NAMALWA (cell line): ENCODE measurements around the gene RRAS.
A peak's percentile ranks its signal among the peaks of the same experiment; 100 is the strongest.
"Not testable (repeated sequence)": the region's sequence is repeated elsewhere in the genome, so short reads cannot be mapped to it uniquely, and the experiment has no call there.

ENCODE experiments used
- DNase-seq: peaks from one replicate; pipeline ENCODE4 v3.0.0-alpha.2; 2015; ENCODE audit warnings: low spot score

RRAS gene

DNA sequence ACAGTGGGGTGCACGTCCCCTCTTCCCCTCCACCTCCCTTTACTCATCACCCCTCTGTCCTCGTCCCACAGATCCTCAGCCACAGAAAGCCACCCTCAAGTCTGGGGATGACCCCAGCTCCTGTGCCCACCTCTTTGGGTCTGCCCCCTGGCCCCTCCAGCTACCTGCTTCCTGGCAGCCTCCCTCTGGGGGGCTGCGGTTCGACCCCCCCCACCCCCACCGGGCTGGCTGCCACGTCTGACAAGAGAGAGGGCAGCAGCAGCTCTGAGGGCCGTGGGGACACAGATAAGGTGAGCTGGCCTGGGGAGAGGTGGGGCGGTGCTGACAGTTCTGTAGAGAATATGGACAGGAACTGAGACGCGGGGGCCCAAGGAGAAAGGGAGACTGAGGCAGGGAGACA is 14.6 kb upstream of the RRAS start:
- DNase-seq, result no peak

DNA sequence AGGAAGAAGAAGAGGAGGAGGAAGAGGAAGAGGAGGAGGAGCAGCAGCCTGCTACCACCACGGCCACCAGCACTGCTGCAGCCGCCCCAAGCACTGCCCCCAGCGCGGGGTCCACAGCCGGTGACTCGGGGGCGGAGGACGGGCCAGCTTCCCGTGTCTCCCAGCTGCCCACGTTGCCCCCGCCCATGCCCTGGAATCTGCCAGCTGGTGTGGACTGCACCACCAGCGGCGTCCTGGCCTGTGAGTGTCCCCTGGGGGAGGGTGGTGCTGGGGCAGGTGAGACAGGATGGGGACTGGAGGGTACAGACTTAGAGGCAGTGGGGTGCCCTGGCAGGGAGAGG is 13.5 kb upstream of the RRAS start:
- no peak for DNase-seq

DNA sequence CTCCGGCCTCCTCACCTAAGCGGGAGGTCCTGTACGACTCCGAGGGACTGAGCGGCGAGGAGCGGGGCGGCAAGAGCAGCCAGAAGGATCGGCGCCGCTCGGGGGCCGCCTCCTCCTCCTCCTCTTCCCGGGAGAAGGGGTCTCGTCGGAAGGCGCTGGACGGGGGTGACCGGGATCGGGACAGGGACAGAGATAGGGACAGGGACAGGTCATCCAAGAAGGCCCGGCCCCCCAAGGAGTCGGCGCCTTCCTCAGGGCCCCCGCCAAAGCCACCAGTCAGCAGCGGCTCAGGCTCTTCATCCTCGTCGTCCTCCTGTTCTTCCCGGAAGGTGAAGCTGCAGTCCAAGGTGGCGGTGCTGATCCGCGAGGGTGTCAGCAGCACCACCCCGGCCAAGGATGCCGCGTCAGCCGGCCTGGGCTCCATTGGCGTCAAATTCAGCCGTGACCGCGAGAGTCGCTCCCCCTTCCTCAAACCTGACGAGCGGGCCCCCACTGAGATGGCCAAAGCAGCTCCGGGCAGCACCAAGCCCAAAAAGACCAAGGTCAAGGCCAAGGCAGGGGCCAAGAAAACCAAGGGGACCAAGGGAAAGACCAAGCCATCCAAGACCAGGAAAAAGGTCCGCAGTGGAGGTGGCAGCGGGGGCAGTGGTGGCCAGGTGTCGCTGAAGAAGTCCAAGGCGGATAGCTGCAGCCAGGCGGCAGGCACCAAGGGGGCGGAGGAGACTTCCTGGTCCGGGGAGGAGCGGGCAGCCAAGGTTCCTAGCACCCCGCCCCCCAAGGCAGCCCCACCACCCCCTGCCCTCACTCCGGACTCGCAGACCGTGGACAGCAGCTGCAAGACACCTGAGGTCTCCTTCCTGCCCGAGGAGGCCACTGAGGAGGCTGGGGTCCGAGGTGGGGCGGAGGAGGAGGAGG is 12.9 kb upstream of the RRAS start:
- DNase-seq, result no peak

DNA sequence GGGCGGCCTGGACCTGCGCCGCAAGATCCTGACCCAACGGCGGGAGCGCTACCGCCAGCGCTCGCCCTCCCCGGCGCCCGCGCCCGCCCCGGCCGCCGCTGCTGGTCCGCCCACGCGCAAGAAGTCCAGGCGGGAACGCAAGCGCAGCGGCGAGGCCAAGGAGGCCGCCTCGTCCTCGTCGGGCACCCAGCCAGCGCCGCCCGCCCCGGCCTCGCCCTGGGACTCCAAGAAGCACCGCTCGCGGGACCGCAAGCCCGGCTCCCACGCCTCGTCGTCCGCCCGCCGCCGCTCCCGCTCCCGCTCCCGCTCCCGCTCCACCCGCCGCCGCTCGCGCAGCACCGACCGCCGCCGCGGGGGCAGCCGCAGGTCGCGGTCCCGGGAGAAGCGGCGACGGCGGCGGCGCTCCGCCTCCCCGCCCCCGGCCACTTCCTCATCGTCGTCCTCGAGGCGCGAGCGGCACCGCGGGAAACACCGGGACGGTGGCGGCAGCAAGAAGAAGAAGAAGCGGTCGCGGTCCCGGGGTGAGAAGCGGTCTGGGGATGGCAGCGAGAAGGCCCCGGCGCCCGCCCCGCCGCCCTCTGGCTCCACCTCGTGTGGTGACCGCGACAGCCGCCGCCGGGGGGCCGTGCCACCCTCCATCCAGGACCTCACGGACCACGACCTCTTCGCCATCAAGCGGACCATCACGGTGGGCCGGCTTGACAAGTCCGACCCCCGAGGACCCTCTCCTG is 12.0 kb upstream of the RRAS start:
- DNase-seq, result no peak

DNA sequence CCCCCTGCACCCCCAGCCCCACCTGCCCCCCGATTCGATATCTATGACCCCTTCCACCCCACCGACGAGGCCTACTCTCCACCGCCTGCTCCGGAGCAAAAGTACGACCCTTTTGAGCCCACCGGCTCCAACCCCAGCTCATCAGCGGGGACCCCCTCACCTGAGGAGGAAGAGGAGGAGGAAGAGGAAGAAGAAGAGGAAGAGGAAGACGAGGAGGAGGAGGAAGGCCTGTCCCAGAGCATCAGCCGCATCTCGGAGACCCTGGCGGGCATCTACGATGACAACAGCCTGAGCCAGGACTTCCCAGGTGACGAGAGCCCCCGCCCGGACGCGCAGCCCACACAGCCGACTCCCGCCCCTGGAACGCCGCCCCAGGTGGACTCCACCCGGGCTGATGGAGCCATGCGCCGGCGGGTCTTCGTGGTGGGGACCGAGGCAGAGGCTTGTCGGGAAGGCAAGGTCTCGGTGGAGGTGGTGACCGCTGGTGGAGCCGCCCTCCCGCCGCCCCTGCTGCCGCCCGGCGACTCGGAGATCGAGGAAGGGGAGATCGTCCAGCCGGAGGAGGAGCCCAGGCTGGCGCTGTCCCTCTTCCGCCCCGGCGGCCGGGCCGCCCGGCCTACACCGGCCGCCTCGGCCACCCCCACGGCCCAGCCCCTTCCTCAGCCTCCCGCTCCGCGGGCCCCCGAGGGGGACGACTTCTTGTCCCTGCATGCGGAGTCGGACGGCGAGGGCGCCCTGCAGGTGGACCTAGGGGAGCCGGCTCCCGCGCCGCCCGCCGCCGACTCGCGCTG is 11.3 kb upstream of the RRAS start:
- no peak for DNase-seq

DNA sequence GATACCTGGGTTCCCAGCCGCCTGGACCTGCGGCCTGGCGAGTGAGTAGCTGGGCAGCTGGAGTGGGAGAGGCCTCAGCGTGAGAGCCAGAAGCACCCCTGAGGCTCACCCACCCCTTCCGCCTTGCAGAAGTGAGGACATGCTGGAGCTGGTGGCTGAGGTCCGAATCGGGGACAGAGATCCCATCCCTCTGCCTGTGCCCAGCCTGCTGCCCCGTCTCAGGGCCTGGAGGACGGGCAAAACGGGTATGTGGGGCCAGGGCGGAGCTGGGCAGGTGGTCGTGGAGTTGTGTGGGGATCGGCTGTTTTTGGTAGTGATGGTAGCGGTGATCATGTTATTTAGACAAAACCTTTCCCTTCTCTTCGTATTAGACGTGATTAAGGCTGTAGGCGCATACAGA is 6.6 kb upstream of the RRAS start:
- DNase-seq, result no peak

DNA sequence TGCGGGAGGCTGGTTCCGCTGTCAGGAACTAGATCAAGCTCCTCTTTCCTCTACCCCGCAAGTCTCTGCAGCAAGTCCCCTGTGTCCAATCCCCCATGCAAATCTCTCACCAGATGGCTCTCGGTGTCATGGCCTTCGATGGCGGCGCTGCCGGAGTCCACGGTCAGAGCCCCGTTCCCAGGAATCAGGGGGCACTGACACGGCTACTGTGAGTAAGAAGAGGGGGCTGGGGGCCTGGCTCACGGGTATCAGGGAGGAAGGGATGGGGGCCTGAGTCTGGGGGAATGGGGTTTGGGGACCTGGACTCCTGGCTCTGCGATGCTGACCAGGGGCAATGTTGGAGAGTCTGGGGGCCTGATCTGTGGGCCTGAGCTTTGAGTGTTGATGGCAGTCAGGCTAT is 6.1 kb upstream of the RRAS start:
- DNase-seq, result no peak

DNA sequence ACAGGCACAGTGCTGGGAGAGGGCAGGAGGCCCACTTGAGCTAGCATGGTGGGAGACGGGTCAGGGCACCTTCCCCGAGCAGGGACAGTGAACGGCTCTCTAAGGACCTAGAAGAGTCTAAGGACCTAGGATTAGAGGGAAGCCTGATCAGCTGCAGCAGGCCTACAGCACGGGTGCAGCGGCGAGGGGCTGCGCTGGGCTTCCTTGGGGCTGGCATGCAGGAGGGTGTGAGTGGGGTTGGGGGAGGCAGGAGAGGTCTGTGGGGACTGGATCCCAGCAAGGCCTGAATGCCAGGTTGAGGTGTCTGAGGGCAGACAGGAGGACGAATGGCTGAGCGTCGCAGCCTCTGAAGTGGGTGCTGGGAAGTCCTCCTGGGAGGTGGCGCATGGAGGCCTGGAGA is 5.6 kb upstream of the RRAS start:
- DNase-seq, result no peak

DNA sequence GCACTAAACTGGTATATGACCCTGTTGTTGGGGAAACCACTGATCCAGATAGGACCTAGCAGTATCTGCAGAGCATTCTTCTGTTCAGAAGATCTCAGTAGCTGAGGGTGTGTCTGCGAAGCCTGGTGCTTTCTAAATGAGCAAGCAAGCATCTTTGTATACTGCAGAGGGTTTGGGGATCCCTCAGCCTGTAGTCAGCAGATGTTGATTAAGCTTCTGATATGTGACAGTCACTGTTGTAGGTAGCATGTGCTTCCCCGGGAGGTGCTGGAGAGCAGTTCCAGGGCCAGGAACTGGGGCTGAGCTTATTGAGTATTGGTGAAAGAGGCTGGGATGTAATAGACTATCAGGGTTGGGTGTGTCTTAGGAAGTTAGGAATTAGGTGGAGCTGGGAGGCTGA is 3.5 kb upstream of the RRAS start:
- no peak for DNase-seq

DNA sequence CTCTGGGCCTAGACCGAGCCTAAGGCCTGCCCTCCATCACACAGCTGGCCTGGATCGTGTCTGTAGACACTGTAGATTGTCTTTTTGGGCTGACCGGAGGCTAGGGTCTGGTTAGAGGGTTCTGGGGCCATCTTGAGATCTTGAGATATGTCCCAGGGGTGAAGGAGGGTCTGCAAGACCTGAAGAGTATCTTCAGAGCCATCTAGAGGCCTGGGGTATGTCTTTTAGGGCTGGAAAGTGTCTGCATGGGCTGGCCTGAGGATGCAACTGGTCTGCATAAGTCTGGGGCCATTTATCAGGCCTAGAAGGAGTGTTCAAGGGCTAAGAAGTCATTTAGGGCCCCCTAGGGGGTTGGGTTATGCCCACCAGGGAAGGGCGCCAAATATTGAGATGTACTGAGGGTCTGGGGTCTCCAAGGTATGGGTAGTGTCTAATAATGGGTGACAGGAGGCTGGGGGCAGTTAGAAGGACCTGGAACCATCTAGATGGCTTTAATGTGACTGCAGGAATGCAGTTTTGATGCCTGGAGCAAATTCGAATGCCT is 2.6 kb upstream of the RRAS start:
- peak; percentile 64 for DNase-seq

DNA sequence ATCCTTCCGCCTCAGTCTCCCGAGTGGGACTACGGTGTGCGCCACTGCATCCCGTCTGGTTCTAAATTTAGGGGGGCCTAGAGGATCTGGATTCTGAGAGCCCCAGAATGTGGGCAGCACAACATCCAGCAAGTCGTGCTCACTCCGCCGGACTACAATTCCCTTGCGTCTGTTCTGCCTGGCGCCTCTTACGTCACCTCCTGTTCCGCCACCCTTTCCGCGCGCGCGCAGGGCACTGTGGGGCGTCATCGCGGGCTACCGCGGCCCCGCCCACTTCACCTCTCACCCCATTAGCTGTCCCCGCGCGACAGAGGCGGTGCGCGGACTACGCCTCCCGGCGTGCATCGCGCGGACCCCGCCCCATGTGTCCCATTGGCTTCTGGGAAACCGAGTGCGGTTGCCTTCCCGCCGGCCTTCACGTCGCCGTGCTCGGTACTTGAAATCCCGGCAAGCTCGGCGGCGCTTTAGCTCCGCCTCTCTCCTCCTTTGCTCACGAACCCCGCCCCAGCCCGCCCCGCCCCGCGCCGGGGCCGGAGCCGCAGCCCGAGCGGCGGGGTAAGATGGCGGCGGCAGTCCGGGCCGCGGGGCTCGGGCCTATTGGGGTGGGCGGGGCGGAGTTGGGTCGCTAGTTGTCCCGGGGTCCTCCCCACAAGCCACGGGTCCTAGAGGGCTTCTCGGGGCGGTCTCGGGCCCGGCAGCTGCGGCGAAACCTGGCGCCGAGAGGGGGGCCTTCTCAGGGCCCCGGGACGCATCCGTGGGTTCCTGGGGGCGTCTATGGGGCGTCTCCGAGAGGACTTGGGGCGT is 1.9 kb upstream of the RRAS start, which contains the start of gene SCAF1:
SCAF1 (plus strand) TSS at position 522 of the 804 bp plus-strand sequence. CDS start 2,818 bp downstream, outside the sequence.
- DNase-seq, result peak; percentile 99

DNA sequence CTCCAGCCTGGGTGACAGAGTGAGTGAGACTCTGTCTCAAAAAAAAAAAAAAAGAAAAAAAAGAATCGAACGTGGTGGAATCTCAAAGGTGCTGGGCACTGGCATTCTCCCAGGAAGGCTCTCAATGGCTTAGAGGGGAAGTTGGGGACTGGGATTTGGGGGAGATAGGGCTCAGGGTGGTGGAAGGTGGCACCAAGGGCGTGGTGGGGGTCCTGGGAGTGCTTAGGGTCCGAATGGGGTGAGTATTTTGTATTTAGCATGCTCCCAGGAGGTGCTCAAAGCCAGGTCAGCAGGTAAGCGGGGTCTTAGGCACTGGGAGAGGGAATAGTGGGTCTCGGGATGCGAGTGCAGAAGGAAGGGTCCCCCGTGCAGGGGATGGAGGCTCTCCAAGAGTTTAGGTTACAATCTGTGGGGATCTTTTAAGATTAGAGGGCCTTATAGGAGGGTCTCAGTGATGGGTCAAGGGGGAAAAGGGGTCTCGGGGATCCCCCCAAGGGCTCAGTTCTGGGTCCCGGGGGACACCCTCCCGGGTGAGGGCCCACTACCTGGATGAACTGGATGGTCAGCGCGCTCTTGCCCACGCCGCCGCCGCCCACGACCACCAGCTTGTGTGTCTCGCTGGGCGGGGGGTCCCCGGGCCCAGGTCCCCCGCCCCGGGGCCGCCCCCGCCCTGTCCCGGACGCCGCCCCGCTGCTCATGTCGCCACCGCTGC is 386 bp downstream of the RRAS start:
- no peak for DNase-seq

DNA sequence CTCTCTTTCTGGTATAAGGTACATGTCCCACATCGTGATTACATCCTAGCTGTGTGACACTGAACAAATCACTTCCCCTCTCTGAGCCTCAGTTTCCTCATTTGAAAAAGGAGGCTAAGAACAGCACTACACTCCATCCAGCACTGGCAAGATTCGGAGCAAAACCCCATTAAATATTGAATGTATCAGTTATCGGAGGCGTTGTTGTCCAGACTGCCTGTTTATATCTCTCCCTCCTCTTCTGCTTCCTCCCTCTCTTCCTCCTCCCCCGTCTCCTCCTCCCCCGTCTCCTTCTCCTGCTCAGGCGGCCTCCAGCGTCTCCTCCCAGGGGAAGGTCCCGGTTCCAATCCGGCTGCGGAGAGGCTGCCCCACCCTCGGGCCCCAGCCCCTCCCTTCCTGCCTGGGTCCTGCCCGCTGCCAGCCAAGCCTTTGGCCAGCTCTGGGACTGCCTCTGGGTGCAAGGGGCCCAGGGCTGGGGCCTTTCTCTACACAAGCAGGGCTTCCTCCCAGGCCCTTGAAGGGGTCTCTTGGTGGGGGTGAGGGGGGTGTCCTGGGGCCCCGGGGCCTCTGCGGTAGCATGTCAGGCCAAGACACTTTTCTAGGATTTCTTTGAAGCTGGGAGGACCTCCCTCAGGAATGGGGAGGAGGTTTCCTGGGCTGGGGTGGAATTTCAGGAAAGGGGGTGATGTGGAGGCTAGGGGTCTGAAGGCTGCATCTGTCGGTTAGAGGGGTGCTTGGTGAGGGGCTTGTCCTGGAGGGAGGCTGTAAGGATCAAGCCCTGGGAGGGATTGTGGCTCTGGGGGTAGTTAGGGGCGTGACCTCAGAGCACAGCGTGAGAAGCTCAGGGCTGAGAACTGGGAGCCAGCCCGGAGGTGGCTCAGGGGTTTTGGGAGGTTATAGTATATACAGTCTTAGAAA is 1.9 kb downstream of the RRAS start:
- DNase-seq, result no peak

DNA sequence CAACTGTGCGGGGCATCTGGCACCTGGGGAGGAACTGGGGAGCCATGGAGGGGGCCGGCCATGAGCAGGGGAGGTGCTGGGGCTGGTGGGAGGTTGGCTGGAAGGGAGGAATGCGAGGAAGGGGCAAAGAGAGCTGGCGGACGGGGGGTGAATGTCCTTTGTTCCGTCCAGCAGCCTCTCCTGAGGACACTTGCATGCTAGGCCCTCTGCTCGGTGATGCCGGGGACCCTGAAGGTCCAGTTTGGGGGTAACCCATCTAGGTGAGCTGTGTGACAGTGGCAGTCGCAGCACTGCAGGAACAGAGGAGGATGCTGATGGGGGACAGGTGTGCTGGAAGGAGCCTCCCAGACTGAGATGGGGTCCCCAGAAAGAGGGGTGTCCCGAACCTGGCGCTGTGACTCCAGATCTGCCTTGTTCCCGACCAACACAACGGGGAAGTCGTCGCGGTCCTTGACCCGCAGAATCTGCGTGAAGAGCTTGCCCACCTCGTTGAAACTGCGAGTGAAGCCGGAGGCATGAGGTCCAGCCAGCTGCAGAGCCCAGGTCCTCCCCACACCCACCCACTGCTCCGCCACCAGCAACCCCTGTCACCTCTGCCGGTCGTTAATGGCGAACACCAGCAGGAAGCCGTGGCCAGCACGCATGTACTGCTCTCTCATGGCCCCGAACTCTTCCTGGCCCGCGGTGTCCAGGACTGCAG is 3.6 kb downstream of the RRAS start:
- DNase-seq, result no peak

DNA sequence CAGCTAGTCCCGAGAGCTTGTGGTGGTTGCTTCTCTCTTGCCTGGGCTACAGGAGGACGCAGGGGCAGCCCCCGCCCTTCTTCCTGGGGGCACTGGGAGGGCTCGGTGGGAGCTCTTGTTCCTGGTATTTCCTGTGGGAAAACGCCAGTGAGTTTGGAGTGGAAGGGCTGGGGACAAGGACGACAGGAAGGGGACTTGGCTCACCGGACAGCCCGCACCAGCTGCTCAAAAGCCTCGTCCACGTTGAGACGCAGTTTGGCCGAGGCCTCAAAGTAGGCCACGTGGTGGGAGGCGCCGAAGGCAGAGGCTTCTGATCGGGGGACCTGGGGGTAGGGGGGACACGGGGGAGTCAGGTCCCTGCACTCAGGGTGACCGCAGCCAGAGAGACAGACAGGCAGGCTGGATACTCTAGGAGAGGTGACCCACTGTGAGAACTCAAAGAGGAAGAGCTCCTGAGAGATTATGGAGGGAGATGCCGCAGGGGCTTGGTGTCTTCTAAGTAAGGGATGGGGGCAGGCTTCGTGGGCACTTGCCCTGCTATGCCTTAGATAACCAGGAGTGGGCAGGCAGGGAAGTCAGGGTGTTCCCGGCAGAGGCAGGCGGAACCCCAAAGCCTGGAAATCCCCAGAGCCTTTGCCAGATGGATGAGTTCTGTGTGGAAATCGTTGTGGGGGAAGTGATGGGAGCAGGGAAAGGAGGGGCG is 4.3 kb downstream of the RRAS start:
- DNase-seq, result no peak

DNA sequence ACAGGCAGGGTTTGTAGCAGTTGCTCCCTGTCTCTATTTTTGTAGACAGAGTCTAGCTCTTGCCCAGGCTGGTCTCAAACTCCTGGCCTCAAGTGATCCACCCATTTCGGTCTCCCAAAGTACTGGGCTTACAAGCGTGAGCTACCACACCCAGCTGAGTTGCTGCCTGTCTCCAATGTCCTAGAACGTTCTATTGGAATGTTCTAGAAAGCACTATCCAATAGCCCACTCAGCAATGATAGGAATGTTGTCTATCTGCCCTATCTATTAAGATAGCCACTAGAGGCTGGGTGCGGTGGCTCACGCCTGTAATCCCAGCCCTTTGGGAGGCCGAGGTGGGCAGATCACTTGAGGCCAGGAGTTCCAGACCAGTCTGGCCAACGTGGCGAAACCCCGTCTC is 6.7 kb downstream of the RRAS start:
- not testable (repeated sequence) for DNase-seq

DNA sequence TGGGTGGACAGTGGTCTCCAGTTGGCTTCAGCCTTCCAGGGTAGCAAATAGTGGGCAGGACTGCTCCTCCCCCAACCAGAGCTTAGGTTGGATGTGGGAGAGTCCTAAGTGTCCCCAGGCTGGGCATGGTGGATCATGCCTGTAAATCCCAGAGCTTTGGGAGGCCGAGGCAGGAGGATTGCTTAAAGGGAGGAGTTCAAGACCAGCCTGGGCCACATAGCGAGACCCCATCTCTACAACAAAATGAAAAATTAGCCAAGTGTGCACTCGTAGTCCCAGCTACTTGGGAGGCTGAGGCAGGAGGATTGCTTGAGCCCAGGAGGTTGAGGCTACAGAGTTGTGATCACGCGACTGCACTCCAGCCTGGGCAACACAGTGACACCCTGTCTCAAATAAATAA is 7.4 kb downstream of the RRAS start:
- no peak for DNase-seq

DNA sequence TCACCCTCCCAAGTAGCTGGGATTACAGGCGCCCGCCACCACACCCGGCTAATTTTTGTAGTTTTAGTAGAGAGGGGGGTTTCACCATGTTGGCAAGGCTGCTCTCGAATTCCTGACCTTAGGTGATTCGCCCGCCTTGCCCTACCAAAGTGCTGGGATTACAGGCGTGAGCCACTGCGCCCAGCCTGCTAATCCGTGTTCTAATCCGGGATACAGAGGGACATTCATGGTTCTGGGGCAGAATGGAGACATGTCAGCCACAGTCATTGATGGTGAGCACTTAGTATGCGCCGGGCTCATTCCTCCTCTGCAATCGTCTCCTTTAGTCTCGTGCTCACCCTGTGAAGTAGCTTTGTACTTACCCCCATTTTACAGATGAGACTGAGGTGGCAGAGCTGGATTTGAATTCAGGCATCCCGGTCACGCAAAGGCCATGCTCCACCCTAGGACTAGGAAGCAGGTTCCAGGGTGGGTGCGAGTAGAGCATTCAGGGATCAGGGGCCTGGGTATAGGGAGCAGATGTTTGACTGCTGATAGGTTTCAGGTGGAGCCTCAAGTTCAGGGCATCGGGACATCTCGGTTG is 8.2 kb downstream of the RRAS start:
- DNase-seq, result no peak
